Pulmonary artery endothelial cell (primary cell): ENCODE results near the gene WNT11. TPM values are rescaled to one million over a fixed set of nuclear protein-coding genes. Genes with fewer than 3 reads are reported as not detected.

Source experiments
- DNase-seq: peaks from one replicate; pipeline ENCODE4 v3.0.0-alpha.2; 2011; ENCODE audit warnings: low read depth, low spot score
- total RNA-seq: library from RNA; depleted of rRNA; stranded (reverse); fragments of >200 nt; gene quantifications from 2 replicates; pipeline ENCODE4 v1.2.3, GENCODE V29; 2014

WNT11 gene
- total RNA-seq, 1 donor from 2014 or later: not detected

DNA sequence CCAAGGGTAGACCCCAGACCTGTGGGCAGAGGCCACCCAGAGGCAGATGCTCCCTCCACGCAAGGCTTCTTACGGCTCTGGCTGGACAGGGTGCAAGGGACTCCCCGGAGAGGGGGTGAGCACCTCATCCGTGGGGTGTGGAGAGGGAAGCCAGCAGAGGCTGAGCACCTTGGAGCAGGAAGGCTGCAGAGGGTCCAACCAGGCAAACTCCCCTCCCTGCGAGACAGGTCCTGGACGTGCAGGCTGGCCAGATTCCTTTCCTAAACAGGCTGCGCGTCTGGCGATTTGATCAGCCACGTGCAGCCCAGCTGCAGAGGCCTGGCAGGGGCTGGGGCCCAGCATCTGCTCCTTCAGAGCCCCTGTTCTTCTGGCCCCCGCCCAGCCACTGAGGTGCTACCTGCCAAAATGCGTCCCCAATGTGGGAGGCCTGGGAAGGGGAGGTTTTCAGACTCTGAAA is 49.3 kb downstream of the WNT11 start:
- DNase-seq: no peak

GRCh38 chr11:76155500-76156227 is 50.6 kb downstream of the WNT11 start:
- DNase-seq: no peak

DNA sequence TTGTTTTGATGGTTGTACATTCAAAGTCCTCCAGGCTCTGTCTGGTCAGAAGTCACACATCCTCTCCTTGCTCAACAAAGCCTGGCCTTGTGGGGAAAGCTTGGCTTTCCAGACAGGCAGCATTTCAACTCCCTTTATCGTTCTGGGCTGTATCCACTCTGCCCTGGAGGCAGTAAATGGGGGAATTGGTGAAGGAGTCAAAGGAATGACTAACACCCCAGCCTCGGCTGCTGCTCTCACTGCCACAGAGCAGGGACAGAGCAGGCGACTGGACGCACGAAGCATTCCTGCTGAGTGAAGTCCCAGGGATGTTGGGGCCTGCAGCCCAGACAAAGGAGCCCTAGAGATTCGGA is 52.8 kb downstream of the WNT11 start:
- DNase-seq: no peak

- no peak for DNase-seq
These were observed 53.3 kb downstream of the WNT11 start for GRCh38 chr11:76152741-76153570.

- peak; percentile 36 for DNase-seq
These were observed 54.1 kb downstream of the WNT11 start for GRCh38 chr11:76152086-76152681.

GRCh38 chr11:76151556-76152085 is 54.7 kb downstream of the WNT11 start:
- DNase-seq: no peak

- no peak for DNase-seq
These were observed 56.2 kb downstream of the WNT11 start for GRCh38 chr11:76150141-76150540.

GRCh38 chr11:76149713-76150112 is 56.6 kb downstream of the WNT11 start:
- no peak for DNase-seq

GRCh38 chr11:76148941-76149613 is 57.2 kb downstream of the WNT11 start:
- no peak for DNase-seq

GRCh38 chr11:76148231-76148630 is 58.1 kb downstream of the WNT11 start:
- DNase-seq: no peak

DNA sequence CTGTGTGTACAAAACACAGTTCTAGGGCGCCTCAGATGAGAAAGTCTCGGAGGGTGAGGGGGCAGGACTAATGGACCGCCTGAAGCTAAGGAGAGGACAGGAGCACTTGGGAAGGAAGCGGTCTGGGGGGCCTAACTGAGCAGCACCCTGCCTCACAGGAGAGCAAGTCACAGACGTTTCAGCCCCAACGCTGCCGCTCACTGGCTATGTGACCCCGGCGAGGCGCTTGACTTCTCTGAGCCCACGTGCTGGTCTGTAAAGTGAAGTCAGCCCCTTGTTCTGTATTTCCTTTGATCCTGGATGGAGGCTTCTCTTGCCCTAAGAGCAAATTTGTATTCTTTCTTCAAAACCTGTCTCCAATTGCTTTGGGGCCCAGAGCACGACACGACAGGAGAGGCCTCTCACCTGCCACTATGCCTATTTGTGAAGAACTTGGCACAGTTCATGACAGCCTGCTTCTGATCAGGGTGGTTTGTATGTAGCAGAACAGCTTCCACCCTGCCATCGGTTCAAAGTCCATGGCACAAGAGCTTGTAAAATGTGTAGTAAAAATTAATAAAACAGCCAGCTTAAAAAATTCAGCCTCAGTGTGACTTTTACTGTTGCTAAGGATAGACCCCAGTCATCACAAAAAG is 59.1 kb downstream of the WNT11 start:
- DNase-seq: no peak

- no peak for DNase-seq
These were observed 63.0 kb downstream of the WNT11 start for GRCh38 chr11:76143274-76143673.

DNA sequence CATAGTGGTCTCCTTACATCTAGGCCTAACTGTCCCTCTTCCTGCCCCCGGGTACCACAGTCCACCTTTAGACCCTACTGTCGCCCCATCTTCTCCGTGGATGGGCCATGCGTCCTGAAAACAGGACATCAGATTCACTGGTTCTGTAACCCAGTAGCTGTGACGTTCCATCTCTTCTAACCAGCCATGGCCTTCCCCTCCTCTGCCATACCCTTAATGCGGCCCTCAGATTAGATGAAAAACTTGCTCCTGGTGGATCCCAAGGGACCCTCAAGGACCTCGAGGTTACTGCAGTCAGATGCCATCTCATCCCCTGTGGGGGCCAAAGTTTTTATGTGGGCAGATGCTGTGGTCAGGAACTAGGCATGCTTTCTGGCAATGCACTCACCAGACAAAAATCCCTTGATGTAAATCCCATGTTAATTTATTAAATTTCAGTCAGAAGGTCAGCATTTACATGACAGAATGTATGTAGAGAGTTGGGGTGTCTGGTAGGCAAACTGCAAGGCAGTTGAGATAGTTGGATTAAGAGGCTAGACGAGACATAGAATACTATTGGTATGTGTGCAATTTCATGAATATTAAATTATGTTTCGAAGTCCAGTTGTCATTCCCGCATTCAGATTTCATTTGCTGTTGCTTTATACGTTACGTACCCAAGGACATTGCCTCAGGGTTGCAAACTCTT is 64.3 kb downstream of the WNT11 start:
- no peak for DNase-seq

DNA sequence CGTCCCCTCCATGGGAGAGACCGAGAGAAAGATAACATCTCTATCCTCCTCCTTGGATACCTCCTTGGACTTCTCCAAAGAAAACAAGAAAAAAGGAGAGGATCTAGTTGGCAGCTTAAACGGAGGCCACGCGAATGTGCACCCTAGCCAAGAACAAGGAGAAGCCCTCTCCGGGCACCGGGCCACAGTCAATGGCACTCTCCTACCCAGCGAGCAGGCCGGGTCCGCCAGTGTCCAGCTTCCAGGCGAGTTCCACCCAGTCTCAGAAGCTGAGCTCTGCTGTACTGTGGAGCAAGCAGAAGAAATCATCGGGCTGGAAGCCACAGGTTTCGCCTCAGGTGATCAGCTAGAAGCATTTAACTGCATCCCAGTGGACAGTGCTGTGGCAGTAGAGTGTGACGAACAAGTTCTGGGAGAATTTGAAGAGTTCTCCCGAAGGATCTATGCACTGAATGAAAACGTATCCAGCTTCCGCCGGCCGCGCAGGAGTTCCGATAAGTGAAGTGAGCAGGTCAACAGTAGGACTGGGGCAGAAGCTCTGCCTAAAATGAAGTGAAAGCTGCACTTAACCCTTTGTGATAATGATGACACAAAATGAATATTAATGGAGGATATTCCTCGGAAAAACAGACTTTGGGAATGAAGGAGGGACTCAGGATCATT is 65.3 kb downstream of the WNT11 start:
- DNase-seq: no peak

GRCh38 chr11:76139314-76139713 is 67.0 kb downstream of the WNT11 start:
- no peak for DNase-seq

Other genes starting within 250 kb of the WNT11 start
- 45.2 and 51.6 TPM in 2 replicates for gene THAP12, start 174.6 kb upstream of the WNT11 start, total RNA-seq
- gene GVQW3, start 174.8 kb upstream of the WNT11 start, total RNA-seq: 0.79 and 0.85 TPM in 2 replicates
- 9.4 and 12.3 TPM in 2 replicates for gene EMSY, start 238.5 kb upstream of the WNT11 start, total RNA-seq